IMR-90 (cell line): ENCODE measurements around the gene PPIA. TPM values are rescaled to one million over a fixed set of nuclear protein-coding genes. Genes with fewer than 3 reads are reported as not detected.
"Not testable (repeated sequence)": the region's sequence is repeated elsewhere in the genome, so short reads cannot be mapped to it uniquely, and the experiment has no call there.

ENCODE experiments used
- ATAC-seq: fragments of 200-7000 bp; cut with Tn5 transposase; 2 replicates; pipeline ENCODE4 v1.9.1; 2020; ENCODE audit warnings: low read depth, mild to moderate bottlenecking, moderate library complexity
- BruUV-seq: library from RNA; stranded (reverse); fragments of 400-500 nt; replicated peaks from 2 replicates; lab custom pipeline; 2021; lab: Mats Ljungman, UMichigan
- CTCF ChIA-PET: fragments of 300-600 bp; formaldehyde crosslinking; extraction: SDS; loops from one replicate; lab custom pipeline; 2021; ENCODE audit warnings: antibody characterized with exemption; lab: Yijun Ruan, JAX
- POLR2A ChIA-PET: fragments of 300-600 bp; sonication (Branson Sonifier 250); formaldehyde crosslinking; loops from one replicate; lab custom pipeline; 2022; ENCODE audit warnings: antibody characterized with exemption; ENCODE audit not compliant: unreplicated experiment; lab: Charles Lee
- DNase-seq: peaks from one replicate; pipeline ENCODE4 v3.0.0; 2013
- H2AFZ ChIP-seq: replicated peaks from 2 replicates; pipeline ENCODE3; 2013; ENCODE audit warnings: low read length, mild to moderate bottlenecking; ENCODE audit not compliant: poor library complexity
- H2AK5ac ChIP-seq: 2 replicates; pipeline ENCODE4 v1.6.1; 2013; ENCODE audit warnings: low read depth, low read length, inconsistent platforms
- H2AK9ac ChIP-seq: replicated peaks from 2 replicates; pipeline ENCODE3; 2013; ENCODE audit warnings: mild to moderate bottlenecking, low read depth, low read length, moderate library complexity; ENCODE audit not compliant: poor library complexity
- H2BK120ac ChIP-seq: 2 replicates; pipeline ENCODE4 v1.6.1; 2013; ENCODE audit warnings: low read depth, low read length, inconsistent platforms
- H2BK15ac ChIP-seq: 3 replicates; pipeline ENCODE4 v1.6.1; 2013; ENCODE audit warnings: low read depth, low read length, inconsistent platforms
- H2BK20ac ChIP-seq: 2 replicates; pipeline ENCODE4 v1.6.1; 2013; ENCODE audit warnings: low read depth, mild to moderate bottlenecking, inconsistent platforms, low read length, moderate library complexity
- H2BK5ac ChIP-seq: 2 replicates; pipeline ENCODE4 v1.6.1; 2013; ENCODE audit warnings: mild to moderate bottlenecking, low read depth, low read length, inconsistent platforms; ENCODE audit not compliant: poor library complexity, severe bottlenecking
- H3K14ac ChIP-seq: replicated peaks from 2 replicates; pipeline ENCODE4 v1.6.1; 2013; ENCODE audit warnings: low read depth, low read length, inconsistent platforms
- H3K18ac ChIP-seq: 2 replicates; pipeline ENCODE4 v1.6.1; 2013; ENCODE audit warnings: low read depth, low read length, control low read depth
- H3K23ac ChIP-seq: 2 replicates; pipeline ENCODE4 v1.6.1; 2013; ENCODE audit warnings: low read depth, low read length, inconsistent platforms
- H3K27ac ChIP-seq: 2 replicates; pipeline ENCODE4 v1.5.1; 2013; ENCODE audit warnings: mild to moderate bottlenecking, control low read depth, low read length; ENCODE audit not compliant: insufficient read depth
- H3K27me3 ChIP-seq: 2 replicates; pipeline ENCODE4 v1.6.1; 2013; ENCODE audit warnings: low read length; ENCODE audit not compliant: control insufficient read depth, insufficient read depth
- H3K36me3 ChIP-seq: 2 replicates; pipeline ENCODE4 v1.6.1; 2013; ENCODE audit warnings: low read length, mixed read lengths; ENCODE audit not compliant: control insufficient read depth, insufficient read depth
- H3K4ac ChIP-seq: 2 replicates; pipeline ENCODE4 v1.6.1; 2013; ENCODE audit warnings: low read depth, low read length, inconsistent platforms
- H3K4me1 ChIP-seq: 2 replicates; pipeline ENCODE4 v1.6.1; 2013; ENCODE audit warnings: low read length, mixed read lengths; ENCODE audit not compliant: control insufficient read depth, insufficient read depth
- H3K4me2 ChIP-seq: 2 replicates; pipeline ENCODE4 v1.6.1; 2013; ENCODE audit warnings: low read depth, mild to moderate bottlenecking, control low read depth, low read length, moderate library complexity
- H3K4me3 ChIP-seq: 2 replicates; pipeline ENCODE4 v1.5.1; 2013; ENCODE audit warnings: low read depth, mild to moderate bottlenecking, control low read depth, low read length, moderate library complexity; ENCODE audit not compliant: insufficient read depth
- H3K56ac ChIP-seq: 2 replicates; pipeline ENCODE4 v1.6.1; 2013; ENCODE audit warnings: low read length, inconsistent platforms; ENCODE audit not compliant: insufficient read depth; ENCODE audit errors: extremely low read depth
- H3K79me1 ChIP-seq, 2 experiments: 2 replicates each; pipeline ENCODE4 v1.6.1; 2013; ENCODE audit warnings: low read length in 2 of 2, inconsistent platforms in 1 of 2, low read depth in 1 of 2
- H3K9ac ChIP-seq: 2 replicates; pipeline ENCODE4 v1.6.1; 2013; ENCODE audit warnings: low read depth, low read length, control low read depth
- H3K9me1 ChIP-seq: 2 replicates; pipeline ENCODE4 v1.6.1; 2013; ENCODE audit warnings: low read length, inconsistent platforms; ENCODE audit not compliant: insufficient read depth
- H3K9me3 ChIP-seq: 2 replicates; pipeline ENCODE4 v1.6.1; 2013; ENCODE audit warnings: low read length; ENCODE audit not compliant: control insufficient read depth, insufficient read depth
- H4K20me1 ChIP-seq: 2 replicates; pipeline ENCODE4 v1.6.1; 2013; ENCODE audit warnings: low read length, inconsistent platforms; ENCODE audit not compliant: insufficient read depth
- H4K5ac ChIP-seq: 2 replicates; pipeline ENCODE4 v1.6.1; 2013; ENCODE audit warnings: mild to moderate bottlenecking, low read depth, low read length, control low read depth
- H4K8ac ChIP-seq, 2 experiments: 2 replicates each; pipeline ENCODE4 v1.6.1; 2013; ENCODE audit warnings: low read depth in 2 of 2, low read length in 2 of 2, control low read depth in 1 of 2, inconsistent platforms in 1 of 2
- H4K91ac ChIP-seq: 2 replicates; pipeline ENCODE4 v1.6.1; 2013; ENCODE audit warnings: low read depth, low read length, inconsistent platforms; ENCODE audit not compliant: insufficient read depth
- WGBS, 2 experiments: methylation state at CpG; one replicate each; pipeline versions ENCODE4 v1.1.5 to v1.1.7; 2013; ENCODE audit warnings: missing lambda C conversion rate in 2 of 2; ENCODE audit not compliant: insufficient read length in 1 of 2; ENCODE audit errors: extremely low coverage in 2 of 2; 5-methylcytosine and 5-hydroxymethylcytosine counted together
- dilution Hi-C: fragments of 300-500 bp; cut with HindIII; formaldehyde crosslinking; loops from one replicate; pipeline ENCODE4 v1.14.3; 2018; ENCODE audit warnings: low sequenced_read_pairs; ENCODE audit not compliant: unreplicated experiment
- in situ Hi-C: fragments of 300-500 bp; cut with MboI; formaldehyde crosslinking; loops from 3 replicates; pipeline ENCODE4 v1.14.3; 2019; ENCODE audit warnings: low sequenced_read_pairs, inconsistent platforms, mixed read lengths
- intact Hi-C: fragments of 100-400 bp; cut with micrococcal nuclease; formaldehyde crosslinking; loops from 2 replicates; pipeline ENCODE4 v1.10.0; 2022
- polyA plus RNA-seq, 3 experiments: library from polyadenylated mRNA; depleted of rRNA; stranded (reverse); fragments of >200 nt; gene quantifications; 2 replicates each; pipeline ENCODE4 v1.2.3, GENCODE V29; 2012; ENCODE audit warnings: low replicate concordance in 1 of 3
- total RNA-seq: library from RNA; depleted of rRNA; stranded (reverse); fragments of >200 nt; gene quantifications from 2 replicates; pipeline ENCODE4 v1.2.3, GENCODE V29; 2012

Gene PPIA
- total and polyA plus RNA-seq, 2 of the 4 experiments (the other 2 are of a cell fraction), result 3,396 to 4,883 TPM

GRCh38 chr7:44774486-44774885 lies 22.0 kb upstream of the PPIA start:
- H4K5ac ChIP-seq, H3K27ac ChIP-seq, H3K14ac ChIP-seq, intact Hi-C loops, H3K4ac ChIP-seq, ATAC-seq, H3K9me3 ChIP-seq, H3K56ac ChIP-seq, H3K9ac ChIP-seq, H4K91ac ChIP-seq, CTCF ChIA-PET, H3K79me1 ChIP-seq, H3K23ac ChIP-seq, H2AFZ ChIP-seq, H2AK9ac ChIP-seq, H3K4me3 ChIP-seq, DNase-seq, H3K36me3 ChIP-seq, H4K8ac ChIP-seq, H4K20me1 ChIP-seq, H2BK5ac ChIP-seq, H3K9me1 ChIP-seq, H3K18ac ChIP-seq, H2BK20ac ChIP-seq, H2BK15ac ChIP-seq, dilution Hi-C loops, H3K27me3 ChIP-seq, H2BK120ac ChIP-seq, POLR2A ChIA-PET, H3K4me2 ChIP-seq, in situ Hi-C loops, H2AK5ac ChIP-seq, BruUV-seq: not testable (repeated sequence)
- peaks cover 10% of the 10 kb centered on the region for H3K4me1 ChIP-seq
- WGBS, 2 experiments, result no CpG with 5 or more reads among the region's 3 CpGs
